Embryonic facial prominence (tissue), 1 donor: ENCODE results near the gene WDR5.

Source experiments
- DNase-seq: peaks from one replicate; pipeline ENCODE4 v3.0.0-alpha.2; 2016; ENCODE audit errors: extremely low spot score

Gene WDR5

GRCh38 chr9:134187891-134188385 is 52.1 kb downstream of the WDR5 start:
- no peak for DNase-seq

GRCh38 chr9:134188386-134189144 is 52.7 kb downstream of the WDR5 start:
- no peak for DNase-seq

- no peak for DNase-seq
Measured at GRCh38 chr9:134189145-134189469, 53.2 kb downstream of the WDR5 start.

GRCh38 chr9:134189470-134190231 is 53.8 kb downstream of the WDR5 start:
- DNase-seq = no peak

GRCh38 chr9:134190232-134191121 is 54.6 kb downstream of the WDR5 start:
- no peak for DNase-seq

GRCh38 chr9:134191455-134192209 is 55.8 kb downstream of the WDR5 start:
- DNase-seq = no peak

GRCh38 chr9:134192311-134192950 is 56.5 kb downstream of the WDR5 start:
- no peak for DNase-seq

GRCh38 chr9:134192951-134193731 is 57.3 kb downstream of the WDR5 start:
- no peak for DNase-seq

- DNase-seq = no peak
Measured at GRCh38 chr9:134193912-134194535, 58.1 kb downstream of the WDR5 start.

- DNase-seq = no peak
Measured at GRCh38 chr9:134195558-134195957, 59.7 kb downstream of the WDR5 start.

- DNase-seq = no peak
Measured at GRCh38 chr9:134196911-134197310, 61.0 kb downstream of the WDR5 start.

GRCh38 chr9:134198791-134199190 is 62.9 kb downstream of the WDR5 start:
- no peak for DNase-seq

- DNase-seq = no peak
Measured at GRCh38 chr9:134200730-134201129, 64.8 kb downstream of the WDR5 start.

- no peak for DNase-seq
Measured at GRCh38 chr9:134203224-134203623, 67.3 kb downstream of the WDR5 start.

- DNase-seq = no peak
Measured at GRCh38 chr9:134204041-134204440, 68.2 kb downstream of the WDR5 start.

GRCh38 chr9:134204991-134205578 is 69.2 kb downstream of the WDR5 start:
- DNase-seq = no peak

- peak; percentile 62 for DNase-seq
Measured at GRCh38 chr9:134205672-134206310, 69.9 kb downstream of the WDR5 start.
